BE2C (cell line): ENCODE data around the gene DOC2B.

ENCODE experiments used
- DNase-seq: peaks from one replicate; pipeline ENCODE4 v3.0.0-alpha.2; 2020
- H3K27me3 ChIP-seq: fragments of 250-450 bp; sonication (Bioruptor Pico); 2 replicates; pipeline ENCODE4 v1.5.1; 2020; ENCODE audit warnings: mild to moderate bottlenecking
- H3K36me3 ChIP-seq: fragments of 250-450 bp; sonication (Bioruptor Pico); 2 replicates; pipeline ENCODE4 v1.5.1; 2020; ENCODE audit warnings: mild to moderate bottlenecking
- H3K4me1 ChIP-seq: fragments of 250-450 bp; sonication (Bioruptor Pico); 2 replicates; pipeline ENCODE4 v1.5.1; 2020
- H3K4me3 ChIP-seq: 2 replicates; pipeline ENCODE4 v1.5.1; 2011; ENCODE audit warnings: low read depth, low read length
- H3K9me3 ChIP-seq: fragments of 250-450 bp; sonication (Bioruptor Pico); 2 replicates; pipeline ENCODE4 v1.5.1; 2020
- CTCF ChIP-seq: IDR thresholded peaks from 2 replicates; pipeline ENCODE4 v1.5.1; 2012; ENCODE audit warnings: mild to moderate bottlenecking, low read depth, low read length

Gene DOC2B

GRCh38 chr17:180381-181244 is 837 bp downstream of the DOC2B start:
- TF ChIP-seq CTCF: no peak
- H3K27me3 ChIP-seq: peaks cover 30% of the 10 kb centered on the region
- H3K4me3 ChIP-seq: no peak overlapping the region
- H3K4me1 ChIP-seq: no peaks in the 10 kb centered on the region
- no peaks in the 10 kb centered on the region for H3K36me3 ChIP-seq
- no peaks in the 10 kb centered on the region for H3K9me3 ChIP-seq
- no peak for DNase-seq

GRCh38 chr17:179781-180380 is 1.6 kb downstream of the DOC2B start:
- DNase-seq: no peak
- H3K9me3 ChIP-seq: no peaks in the 10 kb centered on the region
- peaks cover 30% of the 10 kb centered on the region for H3K27me3 ChIP-seq
- no peak overlapping the region for H3K4me3 ChIP-seq
- no peaks in the 10 kb centered on the region for H3K4me1 ChIP-seq
- TF ChIP-seq CTCF: no peak
- no peaks in the 10 kb centered on the region for H3K36me3 ChIP-seq

GRCh38 chr17:179066-179432 is 2.4 kb downstream of the DOC2B start:
- DNase-seq: no peak
- Histone ChIP-seq H3K27me3 (peaks cover 30% of the 10 kb centered on the region), H3K9me3 (no peaks in the 10 kb centered on the region), H3K4me1 (no peaks in the 10 kb centered on the region), H3K36me3 (no peaks in the 10 kb centered on the region), H3K4me3 (no peak overlapping the region)
- TF ChIP-seq CTCF: no peak

GRCh38 chr17:178292-179065 is 3.0 kb downstream of the DOC2B start:
- Histone ChIP-seq H3K27me3 (peaks cover 30% of the 10 kb centered on the region), H3K9me3 (no peaks in the 10 kb centered on the region), H3K36me3 (no peaks in the 10 kb centered on the region), H3K4me3 (no peak overlapping the region), H3K4me1 (no peaks in the 10 kb centered on the region)
- peak; percentile 34 for DNase-seq
- no peak for TF ChIP-seq CTCF

- H3K4me3 ChIP-seq: no peak overlapping the region
- no peaks in the 10 kb centered on the region for H3K4me1 ChIP-seq
- no peaks in the 10 kb centered on the region for H3K36me3 ChIP-seq
- peaks cover 30% of the 10 kb centered on the region for H3K27me3 ChIP-seq
- no peak for DNase-seq
- no peak for TF ChIP-seq CTCF
- H3K9me3 ChIP-seq: no peaks in the 10 kb centered on the region
These were observed 3.7 kb downstream of the DOC2B start for GRCh38 chr17:177762-178161.
